ENCODE data around the gene CSMD2.

CSMD2 gene

GRCh38 chr1:33792651-33793050 is 372.4 kb downstream of the CSMD2 start:
- DNase-seq: no peak

GRCh38 chr1:33792216-33792615 is 372.8 kb downstream of the CSMD2 start:
- no peak for DNase-seq

- no peak for DNase-seq
Observed at GRCh38 chr1:33791251-33791650, 373.8 kb downstream of the CSMD2 start.

- no peak for DNase-seq
Observed at GRCh38 chr1:33790577-33790976, 374.5 kb downstream of the CSMD2 start.

GRCh38 chr1:33784876-33785275 is 380.2 kb downstream of the CSMD2 start:
- no peak for DNase-seq

GRCh38 chr1:33782776-33783175 is 382.3 kb downstream of the CSMD2 start:
- no peak for DNase-seq

GRCh38 chr1:33781652-33782051 is 383.4 kb downstream of the CSMD2 start:
- DNase-seq: no peak

- no peak for DNase-seq
Observed at GRCh38 chr1:33777337-33777736, 387.7 kb downstream of the CSMD2 start.

- DNase-seq: no peak
Observed at GRCh38 chr1:33768821-33769220, 396.2 kb downstream of the CSMD2 start.

GRCh38 chr1:33768106-33768505 is 396.9 kb downstream of the CSMD2 start:
- no peak for DNase-seq

GRCh38 chr1:33764149-33764548 is 400.9 kb downstream of the CSMD2 start:
- no peak for DNase-seq

- DNase-seq: no peak
Observed at GRCh38 chr1:33763406-33763805, 401.6 kb downstream of the CSMD2 start.

- no peak for DNase-seq
Observed at GRCh38 chr1:33762962-33763361, 402.1 kb downstream of the CSMD2 start.

- DNase-seq: no peak
Observed at GRCh38 chr1:33762109-33762830, 402.8 kb downstream of the CSMD2 start.

GRCh38 chr1:33758698-33759097 is 406.3 kb downstream of the CSMD2 start:
- no peak for DNase-seq

GRCh38 chr1:33753087-33753856 is 411.8 kb downstream of the CSMD2 start:
- no peak for DNase-seq

- no peak for DNase-seq
Observed at GRCh38 chr1:33745942-33746341, 419.1 kb downstream of the CSMD2 start.

GRCh38 chr1:33743221-33743998 is 421.6 kb downstream of the CSMD2 start:
- no peak for DNase-seq

GRCh38 chr1:33742663-33743062 is 422.4 kb downstream of the CSMD2 start:
- DNase-seq: no peak

GRCh38 chr1:33741749-33742148 is 423.3 kb downstream of the CSMD2 start:
- DNase-seq: no peak

GRCh38 chr1:33740040-33740744 is 424.8 kb downstream of the CSMD2 start:
- no peak for DNase-seq

- DNase-seq: no peak
Observed at GRCh38 chr1:33738976-33739375, 426.1 kb downstream of the CSMD2 start.

- no peak for DNase-seq
Observed at GRCh38 chr1:33738536-33738935, 426.5 kb downstream of the CSMD2 start.

All from stimulated activated CD4-positive, alpha-beta T cell treated with anti-CD3 and anti-CD28 coated beads, Interleukin-4, amount 100 ng/mL, for 1 hour (primary cell).